Muscle layer of colon (tissue), 2 donors: ENCODE results near the gene FABP3.
"Not testable (repeated sequence)": the region's sequence is repeated elsewhere in the genome, so short reads cannot be mapped to it uniquely, and the experiment has no call there.

Experiments used
- H3K27ac ChIP-seq: one replicate; pipeline ENCODE4 v1.7.0; 2013; ENCODE audit warnings: low read depth, mild to moderate bottlenecking, low read length, moderate library complexity
- H3K27me3 ChIP-seq, 2 donors: one replicate each; pipeline ENCODE4 v1.7.0; 2013; ENCODE audit warnings: low read length in 2 of 2, mild to moderate bottlenecking in 2 of 2; ENCODE audit not compliant: insufficient read depth in 2 of 2, control insufficient read depth in 1 of 2
- H3K36me3 ChIP-seq: one replicate; pipeline ENCODE4 v1.7.0; 2013; ENCODE audit warnings: mild to moderate bottlenecking, low read length; ENCODE audit not compliant: insufficient read depth
- H3K4me1 ChIP-seq: one replicate; pipeline ENCODE4 v1.7.0; 2013; ENCODE audit warnings: mild to moderate bottlenecking, low read length; ENCODE audit not compliant: insufficient read depth
- H3K4me3 ChIP-seq, 2 donors: one replicate each; pipeline ENCODE4 v1.7.0; 2013; ENCODE audit warnings: low read length in 2 of 2, low read depth in 1 of 2, mild to moderate bottlenecking in 1 of 2, moderate library complexity in 1 of 2
- H3K9ac ChIP-seq: one replicate; pipeline ENCODE4 v1.7.0; 2013; ENCODE audit warnings: low read length
- H3K9me3 ChIP-seq: one replicate; pipeline ENCODE4 v1.7.0; 2013; ENCODE audit warnings: mild to moderate bottlenecking, low read length
- donor health status: abdominal sarcoma.
- donor health status: Adenocarcinoma of cecum.

Gene FABP3

GRCh38 chr1:31396633-31397351 is 23.9 kb upstream of the FABP3 start:
- Histone ChIP-seq H3K9me3 (no peaks in the 10 kb centered on the region), H3K36me3 (no peaks in the 10 kb centered on the region), H3K4me3 (no peak overlapping the region), H3K4me1 (peaks cover 4% of the 10 kb centered on the region), H3K27ac (no peak overlapping the region), H3K27me3 (peaks cover 0 to 4% of the 10 kb centered on the region in 2 donors), H3K9ac (no peak overlapping the region)

- H3K27me3 ChIP-seq: peaks cover 0 to 4% of the 10 kb centered on the region in 2 donors
- no peak overlapping the region for H3K9ac ChIP-seq
- no peaks in the 10 kb centered on the region for H3K36me3 ChIP-seq
- peaks cover 4% of the 10 kb centered on the region for H3K4me1 ChIP-seq
- no peak overlapping the region for H3K27ac ChIP-seq
- H3K4me3 ChIP-seq: no peak overlapping the region
- no peaks in the 10 kb centered on the region for H3K9me3 ChIP-seq
Observed at GRCh38 chr1:31394584-31395193, 21.8 kb upstream of the FABP3 start.

GRCh38 chr1:31393463-31393862 is 20.6 kb upstream of the FABP3 start:
- Histone ChIP-seq H3K9ac (no peak overlapping the region), H3K27me3 (peaks cover 0 to 4% of the 10 kb centered on the region in 2 donors), H3K4me1 (peaks cover 4% of the 10 kb centered on the region), H3K9me3 (no peaks in the 10 kb centered on the region), H3K36me3 (no peaks in the 10 kb centered on the region), H3K4me3 (no peak overlapping the region), H3K27ac (no peak overlapping the region)

- Histone ChIP-seq H3K9ac (no peak overlapping the region), H3K4me3 (no peak overlapping the region), H3K27ac (no peak overlapping the region), H3K9me3 (no peaks in the 10 kb centered on the region), H3K36me3 (no peaks in the 10 kb centered on the region), H3K4me1 (peaks cover 4% of the 10 kb centered on the region), H3K27me3 (peaks cover 0 to 4% of the 10 kb centered on the region in 2 donors)
Observed at GRCh38 chr1:31390071-31390470, 17.2 kb upstream of the FABP3 start.

- H3K4me3 ChIP-seq: no peak overlapping the region
- no peak overlapping the region for H3K9ac ChIP-seq
- H3K4me1 ChIP-seq: peaks cover 4% of the 10 kb centered on the region
- no peaks in the 10 kb centered on the region for H3K36me3 ChIP-seq
- H3K9me3 ChIP-seq: no peaks in the 10 kb centered on the region
- no peak overlapping the region for H3K27ac ChIP-seq
- peaks cover 0 to 4% of the 10 kb centered on the region in 2 donors for H3K27me3 ChIP-seq
Observed at GRCh38 chr1:31389616-31390015, 16.7 kb upstream of the FABP3 start.

GRCh38 chr1:31387612-31388011 is 14.7 kb upstream of the FABP3 start:
- H3K36me3 ChIP-seq: no peaks in the 10 kb centered on the region
- no peak overlapping the region for H3K27ac ChIP-seq
- no peak overlapping the region for H3K4me3 ChIP-seq
- H3K27me3 ChIP-seq: no peaks in the 10 kb centered on the region
- no peaks in the 10 kb centered on the region for H3K4me1 ChIP-seq
- H3K9me3 ChIP-seq: no peaks in the 10 kb centered on the region
- no peak overlapping the region for H3K9ac ChIP-seq

GRCh38 chr1:31386576-31387243 is 13.8 kb upstream of the FABP3 start:
- H3K36me3 ChIP-seq: not testable (repeated sequence)

GRCh38 chr1:31383967-31384366 is 11.1 kb upstream of the FABP3 start:
- no peaks in the 10 kb centered on the region for H3K36me3 ChIP-seq
- H3K4me1 ChIP-seq: no peaks in the 10 kb centered on the region
- no peak overlapping the region for H3K27ac ChIP-seq

More at GRCh38 chr1:31386576-31387243, 13.8 kb upstream of the FABP3 start:
- not testable (repeated sequence) for H3K27me3 ChIP-seq, H3K27ac ChIP-seq, H3K4me3 ChIP-seq, H3K9me3 ChIP-seq, H3K9ac ChIP-seq, H3K4me1 ChIP-seq

GRCh38 chr1:31382379-31382989 is 9.6 kb upstream of the FABP3 start:
- no peak overlapping the region for H3K4me3 ChIP-seq
- no peaks in the 10 kb centered on the region for H3K27me3 ChIP-seq
- no peaks in the 10 kb centered on the region for H3K9me3 ChIP-seq
- H3K9ac ChIP-seq: no peak overlapping the region
- H3K4me1 ChIP-seq: no peaks in the 10 kb centered on the region
- no peaks in the 10 kb centered on the region for H3K36me3 ChIP-seq
- H3K27ac ChIP-seq: no peak overlapping the region

More at GRCh38 chr1:31383967-31384366, 11.1 kb upstream of the FABP3 start:
- Histone ChIP-seq H3K9ac (no peak overlapping the region), H3K4me3 (no peak overlapping the region), H3K27me3 (no peaks in the 10 kb centered on the region), H3K9me3 (no peaks in the 10 kb centered on the region)

GRCh38 chr1:31381394-31382294 is 8.8 kb upstream of the FABP3 start:
- H3K36me3 ChIP-seq: no peaks in the 10 kb centered on the region
- no peaks in the 10 kb centered on the region for H3K27me3 ChIP-seq
- H3K4me3 ChIP-seq: no peak overlapping the region
- no peak overlapping the region for H3K27ac ChIP-seq
- H3K4me1 ChIP-seq: no peaks in the 10 kb centered on the region
- H3K9me3 ChIP-seq: no peaks in the 10 kb centered on the region
- H3K9ac ChIP-seq: no peak overlapping the region

- Histone ChIP-seq H3K9me3 (no peaks in the 10 kb centered on the region), H3K36me3 (no peaks in the 10 kb centered on the region), H3K27ac (no peak overlapping the region), H3K4me1 (no peaks in the 10 kb centered on the region), H3K27me3 (no peaks in the 10 kb centered on the region), H3K9ac (no peak overlapping the region), H3K4me3 (no peak overlapping the region)
Observed at GRCh38 chr1:31380181-31380580, 7.3 kb upstream of the FABP3 start.
